Glutamatergic neuron (in vitro differentiated cells): Measurements from ENCODE around the gene CAP2. TPM values are rescaled to one million over a fixed set of nuclear protein-coding genes. Genes with fewer than 3 reads are reported as not detected.

Source experiments
- DNase-seq: peaks from one replicate; pipeline ENCODE4 v3.0.0; 2022
- H3K27ac Mint-ChIP-seq: one replicate; pipeline ENCODE4 v1.8.0; 2020; ENCODE audit warnings: mild to moderate bottlenecking, mixed read lengths, inconsistent platforms; ENCODE audit not compliant: unreplicated experiment
- H3K27me3 Mint-ChIP-seq: one replicate; pipeline ENCODE4 v1.8.0; 2020; ENCODE audit warnings: mild to moderate bottlenecking, moderate library complexity, mixed read lengths, inconsistent platforms; ENCODE audit not compliant: unreplicated experiment
- H3K36me3 Mint-ChIP-seq: one replicate; pipeline ENCODE4 v1.8.0; 2020; ENCODE audit warnings: mild to moderate bottlenecking, mixed read lengths, inconsistent platforms; ENCODE audit not compliant: unreplicated experiment
- H3K4me1 Mint-ChIP-seq: one replicate; pipeline ENCODE4 v1.8.0; 2020; ENCODE audit warnings: mild to moderate bottlenecking, low read depth, mixed read lengths, inconsistent platforms; ENCODE audit not compliant: unreplicated experiment
- H3K4me3 Mint-ChIP-seq: one replicate; pipeline ENCODE4 v1.8.0; 2020; ENCODE audit warnings: mild to moderate bottlenecking, mixed read lengths, inconsistent platforms; ENCODE audit not compliant: unreplicated experiment
- H3K9me3 Mint-ChIP-seq: one replicate; pipeline ENCODE4 v1.8.0; 2020; ENCODE audit warnings: mild to moderate bottlenecking, moderate library complexity, mixed read lengths, inconsistent platforms; ENCODE audit not compliant: unreplicated experiment
- CTCF ChIP-seq: fragments of 200-600 bp; sonication (generic); IDR thresholded peaks from one replicate; pipeline ENCODE4 v1.5.0; 2021; ENCODE audit not compliant: partially characterized antibody, unreplicated experiment
- total RNA-seq: library from RNA; stranded (reverse); fragmentation: NEBNext Ultra II Directional; extraction: Animal tissue kit (Norgen Biotek cat#: 25700); gene quantifications from one replicate; pipeline ENCODE4 v1.2.1, GENCODE V29; 2021; ENCODE audit not compliant: unreplicated experiment

CAP2 gene
- total RNA-seq, 1 donor from 2014 or later: 24.4 TPM

GRCh38 chr6:17552861-17553260 lies 159.5 kb downstream of the CAP2 start:
- H3K27me3 Mint-ChIP-seq: peaks cover 2% of the 10 kb centered on the region
- no peak for TF ChIP-seq CTCF
- no peak overlapping the region for H3K27ac Mint-ChIP-seq
- no peak overlapping the region for H3K4me3 Mint-ChIP-seq
- no peaks in the 10 kb centered on the region for H3K4me1 Mint-ChIP-seq
- no peaks in the 10 kb centered on the region for H3K36me3 Mint-ChIP-seq
- DNase-seq: no peak
- no peaks in the 10 kb centered on the region for H3K9me3 Mint-ChIP-seq

GRCh38 chr6:17556014-17556413 lies 162.6 kb downstream of the CAP2 start:
- TF ChIP-seq CTCF: no peak
- Mint-ChIP-seq H3K4me1 (no peaks in the 10 kb centered on the region), H3K9me3 (peaks cover 5% of the 10 kb centered on the region), H3K27ac (no peak overlapping the region), H3K36me3 (peaks cover 13% of the 10 kb centered on the region), H3K4me3 (no peak overlapping the region), H3K27me3 (peaks cover 3% of the 10 kb centered on the region)
- DNase-seq: no peak

GRCh38 chr6:17562636-17563035 lies 169.2 kb downstream of the CAP2 start:
- H3K9me3 Mint-ChIP-seq: peaks cover 8% of the 10 kb centered on the region
- H3K27ac Mint-ChIP-seq: no peak overlapping the region
- no peak for TF ChIP-seq CTCF
- DNase-seq: no peak
- no peaks in the 10 kb centered on the region for H3K4me1 Mint-ChIP-seq
- H3K4me3 Mint-ChIP-seq: no peak overlapping the region
- H3K36me3 Mint-ChIP-seq: peaks cover 19% of the 10 kb centered on the region
- H3K27me3 Mint-ChIP-seq: peaks cover 2% of the 10 kb centered on the region

- Mint-ChIP-seq H3K9me3 (peaks cover 9% of the 10 kb centered on the region), H3K27ac (no peak overlapping the region), H3K36me3 (peaks cover 10% of the 10 kb centered on the region), H3K27me3 (peaks cover 2% of the 10 kb centered on the region), H3K4me3 (no peak overlapping the region), H3K4me1 (no peaks in the 10 kb centered on the region)
- DNase-seq: no peak
- TF ChIP-seq CTCF: no peak
These were observed 172.0 kb downstream of the CAP2 start for GRCh38 chr6:17565399-17565798.

GRCh38 chr6:17574866-17575560 lies 181.6 kb downstream of the CAP2 start:
- Mint-ChIP-seq H3K9me3 (peaks cover 3% of the 10 kb centered on the region), H3K4me3 (no peak overlapping the region), H3K27ac (no peak overlapping the region), H3K4me1 (no peaks in the 10 kb centered on the region), H3K27me3 (no peaks in the 10 kb centered on the region), H3K36me3 (peaks cover 15% of the 10 kb centered on the region)
- DNase-seq: no peak
- TF ChIP-seq CTCF: no peak
